ENCODE results near the gene POLR2F.

GRCh38 chr22:37990301-37990700 is 36.8 kb downstream of the POLR2F start:
- TF ChIP-seq POLR2A (IDR thresholded peaks at IDR 0.05; ENCODE audit: low read length) (no peak), GATA1 (IDR thresholded peaks at IDR 0.05; ENCODE audit: low read depth, low read length) (no peak)

Data from erythroblast (primary cell).